ENCODE data around the gene SH3RF3. TPM values are rescaled to one million over a fixed set of nuclear protein-coding genes. Genes with fewer than 3 reads are reported as not detected.

The SH3RF3 gene
- total RNA-seq, 6 donors from 2014 or later, result 4.1 to 21.0 (median 8.0) TPM

DNA sequence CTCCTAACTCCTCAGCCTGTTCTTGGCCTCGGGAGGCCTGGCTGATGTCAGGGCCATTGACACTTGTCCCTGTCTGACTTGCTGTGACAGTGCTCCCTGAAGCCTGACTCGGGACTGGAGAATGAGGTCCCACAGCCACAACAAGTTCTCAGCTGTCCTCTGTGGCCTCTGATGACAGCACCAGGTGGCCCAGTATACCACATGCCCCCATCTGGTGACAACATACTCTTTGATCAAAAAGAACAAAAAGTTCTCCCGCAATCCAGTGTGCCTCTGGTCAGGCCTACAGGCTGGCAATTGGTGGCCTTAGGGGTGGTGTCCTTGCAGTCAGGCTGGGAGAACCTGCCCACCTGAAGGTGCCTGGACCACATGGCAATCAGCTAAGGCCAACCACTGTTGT is 382.2 kb downstream of the SH3RF3 start:
- DNase-seq (no peak), ATAC-seq (ENCODE audit: low FRiP score in 2 of 2) (no peak)
- no peak overlapping the region for H3K4me3 ChIP-seq
- H3K27me3 ChIP-seq, result no peaks in the 10 kb centered on the region
- H3K27ac ChIP-seq, result no peak overlapping the region
- H3K4me1 ChIP-seq, result peaks cover 0 to 19% (median 10%) of the 10 kb centered on the region in 4 donors
- TF ChIP-seq POLR2AphosphoS5 (IDR thresholded peaks at IDR 0.05), result no peak
- no peak for TF ChIP-seq EP300 (IDR thresholded peaks at IDR 0.05)
- no peak for TF ChIP-seq POLR2A (IDR thresholded peaks at IDR 0.05)
- TF ChIP-seq, protein P1, sequence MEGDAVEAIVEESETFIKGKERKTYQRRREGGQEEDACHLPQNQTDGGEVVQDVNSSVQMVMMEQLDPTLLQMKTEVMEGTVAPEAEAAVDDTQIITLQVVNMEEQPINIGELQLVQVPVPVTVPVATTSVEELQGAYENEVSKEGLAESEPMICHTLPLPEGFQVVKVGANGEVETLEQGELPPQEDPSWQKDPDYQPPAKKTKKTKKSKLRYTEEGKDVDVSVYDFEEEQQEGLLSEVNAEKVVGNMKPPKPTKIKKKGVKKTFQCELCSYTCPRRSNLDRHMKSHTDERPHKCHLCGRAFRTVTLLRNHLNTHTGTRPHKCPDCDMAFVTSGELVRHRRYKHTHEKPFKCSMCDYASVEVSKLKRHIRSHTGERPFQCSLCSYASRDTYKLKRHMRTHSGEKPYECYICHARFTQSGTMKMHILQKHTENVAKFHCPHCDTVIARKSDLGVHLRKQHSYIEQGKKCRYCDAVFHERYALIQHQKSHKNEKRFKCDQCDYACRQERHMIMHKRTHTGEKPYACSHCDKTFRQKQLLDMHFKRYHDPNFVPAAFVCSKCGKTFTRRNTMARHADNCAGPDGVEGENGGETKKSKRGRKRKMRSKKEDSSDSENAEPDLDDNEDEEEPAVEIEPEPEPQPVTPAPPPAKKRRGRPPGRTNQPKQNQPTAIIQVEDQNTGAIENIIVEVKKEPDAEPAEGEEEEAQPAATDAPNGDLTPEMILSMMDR (IDR thresholded peaks at IDR 0.05), result no peak
- WGBS, 2 donors, result 79% methylated on average over 3 of the region's 3 CpGs; no CpG with 5 or more reads in 1 of the 2 donors
- no peaks in the 10 kb centered on the region for H3K9me3 ChIP-seq
- H3K36me3 ChIP-seq, result no peaks in the 10 kb centered on the region

DNA sequence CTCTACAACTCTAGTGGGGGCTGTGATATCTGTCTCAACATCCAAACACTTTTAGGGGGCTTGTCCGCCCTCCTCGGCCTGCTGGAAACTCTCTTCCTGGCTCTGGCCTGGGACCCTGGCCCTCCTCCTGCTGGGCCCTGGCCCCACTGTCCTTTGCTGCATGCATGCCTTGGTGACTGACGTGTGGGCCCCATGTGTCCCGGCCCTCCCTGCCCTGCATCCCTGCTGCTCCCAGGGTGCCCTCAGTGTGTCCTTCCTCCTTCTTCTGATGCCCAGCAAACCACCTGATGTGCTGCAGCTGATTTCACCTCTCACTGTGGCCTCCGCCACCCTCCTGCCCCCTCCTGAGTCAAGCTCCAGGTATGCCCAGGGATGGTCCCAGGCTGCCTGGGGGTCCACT is 383.1 kb downstream of the SH3RF3 start:
- no peak overlapping the region for H3K4me3 ChIP-seq
- H3K4me1 ChIP-seq, result peaks cover 0 to 19% (median 10%) of the 10 kb centered on the region in 4 donors
- H3K27ac ChIP-seq, result no peak overlapping the region
- H3K9me3 ChIP-seq, result no peaks in the 10 kb centered on the region
- DNase-seq (no peak), ATAC-seq (ENCODE audit: low FRiP score in 2 of 2) (no peak)
- no peak for TF ChIP-seq POLR2AphosphoS5 (IDR thresholded peaks at IDR 0.05)
- WGBS, 2 donors, result 93 to 100% methylated on average over 4 to 5 of the region's 5 CpGs
- no peaks in the 10 kb centered on the region for H3K27me3 ChIP-seq
- H3K36me3 ChIP-seq, result no peaks in the 10 kb centered on the region

DNA sequence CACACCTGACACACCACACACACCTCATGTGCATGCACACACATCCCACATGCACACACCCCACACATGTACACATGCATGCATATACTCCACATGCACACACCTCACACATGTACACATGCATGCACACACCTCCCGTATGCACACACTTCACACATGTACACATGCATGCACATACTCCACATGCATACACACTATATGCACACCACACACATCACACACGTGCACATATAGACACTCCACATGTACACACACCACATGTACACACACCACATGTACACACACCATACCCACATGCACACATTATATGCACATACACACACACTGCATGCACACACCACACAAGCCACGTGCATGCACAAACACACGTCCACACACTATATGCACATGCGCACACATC is 384.2 kb downstream of the SH3RF3 start:
- H3K27ac ChIP-seq, result no peak overlapping the region
- DNase-seq (no peak), ATAC-seq (ENCODE audit: low FRiP score in 2 of 2) (no peak)
- no peaks in the 10 kb centered on the region for H3K9me3 ChIP-seq
- H3K36me3 ChIP-seq, result no peaks in the 10 kb centered on the region
- WGBS, 2 donors, result 97 to 99% methylated on average over 5 of the region's 5 CpGs
- no peak for TF ChIP-seq POLR2A (IDR thresholded peaks at IDR 0.05)
- no peak for TF ChIP-seq EP300 (IDR thresholded peaks at IDR 0.05)
- TF ChIP-seq, protein P1 (IDR thresholded peaks at IDR 0.05), result no peak
- TF ChIP-seq POLR2AphosphoS5 (IDR thresholded peaks at IDR 0.05), result no peak
- no peaks in the 10 kb centered on the region for H3K27me3 ChIP-seq
- peaks cover 0 to 19% (median 10%) of the 10 kb centered on the region in 4 donors for H3K4me1 ChIP-seq
- no peak overlapping the region for H3K4me3 ChIP-seq

DNA sequence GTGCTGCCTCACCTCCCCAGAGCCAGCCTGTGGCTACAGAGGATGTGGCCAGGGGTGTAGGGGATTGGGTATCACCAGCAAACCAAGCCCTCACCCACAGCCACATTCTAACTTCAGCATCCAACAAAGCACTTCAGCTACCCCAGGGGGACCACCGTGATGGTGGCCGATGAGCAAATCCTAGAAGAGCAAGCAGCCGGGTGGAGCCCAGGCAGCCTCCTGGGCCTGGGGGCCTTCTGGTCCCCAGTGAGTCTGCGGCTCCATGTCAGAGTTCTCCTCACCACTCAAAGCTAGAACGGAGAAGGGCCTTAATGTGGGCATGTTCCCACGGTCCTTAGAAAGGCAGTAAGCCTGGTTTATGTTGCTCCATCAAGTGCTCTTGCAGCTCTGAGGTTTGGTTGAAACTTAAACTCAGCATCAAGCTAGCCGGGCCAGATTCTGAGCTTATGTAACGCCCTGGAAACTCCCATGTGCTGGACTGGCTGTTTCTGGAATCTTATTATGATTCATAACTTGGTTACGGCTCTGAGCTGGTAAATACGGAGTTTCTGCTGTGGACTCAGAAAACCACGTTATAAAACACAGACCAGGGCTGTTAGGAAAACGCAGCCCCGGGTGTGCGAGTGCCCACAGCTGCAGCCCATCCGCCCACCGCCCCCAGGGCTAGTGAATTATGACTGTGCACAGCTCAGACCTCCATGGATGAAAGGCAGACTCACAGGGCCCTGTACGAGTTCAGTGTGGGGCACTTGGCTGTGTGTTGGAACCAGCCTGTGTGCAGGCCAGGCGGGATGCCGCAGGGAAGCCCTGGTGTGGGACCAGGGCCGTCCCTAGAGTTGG is 385.0 kb downstream of the SH3RF3 start:
- Histone ChIP-seq H3K4me3 (no peak overlapping the region), H3K27me3 (no peaks in the 10 kb centered on the region), H3K27ac (peak overlapping the region; percentile 18 to 67 (median 58)), H3K9me3 (no peaks in the 10 kb centered on the region), H3K36me3 (no peaks in the 10 kb centered on the region), H3K4me1 (peaks cover 0 to 19% (median 10%) of the 10 kb centered on the region in 4 donors)
- ATAC-seq (ENCODE audit: low FRiP score in 2 of 2) (peak; percentile 4 to 76), DNase-seq (peak in 1 of 2 donors; percentile 39)
- 43 to 65% methylated on average over 10 to 20 of the region's 20 CpGs for WGBS, 2 donors
- TF ChIP-seq, protein P1 (IDR thresholded peaks at IDR 0.05), result no peak
- no peak for TF ChIP-seq POLR2AphosphoS5 (IDR thresholded peaks at IDR 0.05)
- TF ChIP-seq EP300 (IDR thresholded peaks at IDR 0.05), result no peak
- TF ChIP-seq POLR2A (IDR thresholded peaks at IDR 0.05), result no peak

DNA sequence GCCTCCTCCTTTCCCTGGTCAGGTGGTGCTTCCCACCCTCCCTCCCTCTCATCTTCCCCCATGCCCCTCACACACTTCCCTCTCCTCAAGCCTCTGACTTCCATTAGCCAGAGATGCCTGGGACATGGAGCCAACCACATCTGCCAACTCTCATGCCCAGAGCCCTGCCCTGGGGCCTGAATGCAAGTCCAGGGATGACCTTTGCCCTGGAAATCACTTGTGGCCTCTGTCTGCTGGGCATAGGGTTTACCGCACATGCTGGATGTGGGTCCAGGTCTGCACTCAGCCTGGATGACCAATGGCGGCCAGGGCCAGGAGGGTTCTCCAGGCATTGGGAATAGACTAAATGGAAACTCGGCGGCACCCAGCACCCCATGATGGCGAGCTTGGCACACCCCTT is 385.9 kb downstream of the SH3RF3 start:
- Histone ChIP-seq H3K4me1 (peaks cover 0 to 16% (median 8%) of the 10 kb centered on the region in 4 donors), H3K27ac (peak overlapping the region; percentile 18 to 67 (median 58)), H3K4me3 (no peak overlapping the region), H3K36me3 (no peaks in the 10 kb centered on the region), H3K9me3 (no peaks in the 10 kb centered on the region), H3K27me3 (no peaks in the 10 kb centered on the region)
- WGBS, 2 donors, result 93 to 94% methylated on average over 2 to 5 of the region's 5 CpGs
- DNase-seq (no peak), ATAC-seq (ENCODE audit: low FRiP score in 2 of 2) (no peak)
- TF ChIP-seq POLR2A (IDR thresholded peaks at IDR 0.05) (no peak), POLR2AphosphoS5 (IDR thresholded peaks at IDR 0.05) (no peak), EP300 (IDR thresholded peaks at IDR 0.05) (no peak)
- TF ChIP-seq, protein P1 (IDR thresholded peaks at IDR 0.05), result no peak

Measured in upper lobe of left lung (tissue), 6 donors.